Measurements from ENCODE around the gene CNPY3. TPM values are rescaled to one million over a fixed set of nuclear protein-coding genes. Genes with fewer than 3 reads are reported as not detected.

CNPY3 gene
- total RNA-seq, 1 donor from 2014 or later: 21.2 TPM

GRCh38 chr6:42959917-42960242 is 30.6 kb downstream of the CNPY3 start:
- DNase-seq (ENCODE audit: low read depth, low spot score): no peak

- no peak for DNase-seq (ENCODE audit: low read depth, low spot score)
Observed at GRCh38 chr6:42960243-42961019, 31.2 kb downstream of the CNPY3 start, which contains the start of gene GNMT. TSS of gene GNMT (plus strand) at chr6:42960754. CDS start at chr6:42960768, 14 bp downstream.

- DNase-seq (ENCODE audit: low read depth, low spot score): no peak
Observed at GRCh38 chr6:42961020-42961470, 31.8 kb downstream of the CNPY3 start.

- no peak for DNase-seq (ENCODE audit: low read depth, low spot score)
Observed at GRCh38 chr6:42962096-42962495, 32.8 kb downstream of the CNPY3 start.

- no peak for DNase-seq (ENCODE audit: low read depth, low spot score)
Observed at GRCh38 chr6:42962502-42963178, 33.4 kb downstream of the CNPY3 start.

- no peak for DNase-seq (ENCODE audit: low read depth, low spot score)
Observed at GRCh38 chr6:42963179-42963854, 34.0 kb downstream of the CNPY3 start.

- DNase-seq (ENCODE audit: low read depth, low spot score): no peak
Observed at GRCh38 chr6:42963855-42964605, 34.8 kb downstream of the CNPY3 start.

- DNase-seq (ENCODE audit: low read depth, low spot score): no peak
Observed at GRCh38 chr6:42966571-42966970, 37.3 kb downstream of the CNPY3 start.

- no peak for DNase-seq (ENCODE audit: low read depth, low spot score)
Observed at GRCh38 chr6:42967228-42967627, 37.9 kb downstream of the CNPY3 start.

- no peak for DNase-seq (ENCODE audit: low read depth, low spot score)
Observed at GRCh38 chr6:42968126-42968701, 38.9 kb downstream of the CNPY3 start.

- no peak for DNase-seq (ENCODE audit: low read depth, low spot score)
Observed at GRCh38 chr6:42968783-42969182, 39.5 kb downstream of the CNPY3 start.

GRCh38 chr6:42969431-42969830 is 40.2 kb downstream of the CNPY3 start:
- no peak for DNase-seq (ENCODE audit: low read depth, low spot score)

GRCh38 chr6:42969934-42970333 is 40.7 kb downstream of the CNPY3 start:
- no peak for DNase-seq (ENCODE audit: low read depth, low spot score)

GRCh38 chr6:42970871-42971612 is 41.8 kb downstream of the CNPY3 start:
- DNase-seq (ENCODE audit: low read depth, low spot score): no peak

GRCh38 chr6:42971746-42972327 is 42.6 kb downstream of the CNPY3 start:
- no peak for DNase-seq (ENCODE audit: low read depth, low spot score)

GRCh38 chr6:42973926-42974325 is 44.6 kb downstream of the CNPY3 start:
- no peak for DNase-seq (ENCODE audit: low read depth, low spot score)

- DNase-seq (ENCODE audit: low read depth, low spot score): no peak
Observed at GRCh38 chr6:42974919-42975505, 45.7 kb downstream of the CNPY3 start.

GRCh38 chr6:42978487-42978838 is 49.2 kb downstream of the CNPY3 start:
- DNase-seq (ENCODE audit: low read depth, low spot score): no peak

- peak; percentile 52 for DNase-seq (ENCODE audit: low read depth, low spot score)
Observed at GRCh38 chr6:42978839-42979522, 49.7 kb downstream of the CNPY3 start, which contains the start of gene PEX6. TSS of gene PEX6 (minus strand) at chr6:42979181. CDS start at chr6:42979150, 31 bp downstream.

Measured in pulmonary artery endothelial cell (primary cell).